ENCODE results near the gene GPATCH1. TPM values are rescaled to one million over a fixed set of nuclear protein-coding genes. Genes with fewer than 3 reads are reported as not detected.

GPATCH1 gene
- total and polyA plus RNA-seq, 2 of the 13 experiments (the other 11 are each of a cell fraction or from before 2014, with no cell fraction given): 6.8 to 6.9 TPM

DNA sequence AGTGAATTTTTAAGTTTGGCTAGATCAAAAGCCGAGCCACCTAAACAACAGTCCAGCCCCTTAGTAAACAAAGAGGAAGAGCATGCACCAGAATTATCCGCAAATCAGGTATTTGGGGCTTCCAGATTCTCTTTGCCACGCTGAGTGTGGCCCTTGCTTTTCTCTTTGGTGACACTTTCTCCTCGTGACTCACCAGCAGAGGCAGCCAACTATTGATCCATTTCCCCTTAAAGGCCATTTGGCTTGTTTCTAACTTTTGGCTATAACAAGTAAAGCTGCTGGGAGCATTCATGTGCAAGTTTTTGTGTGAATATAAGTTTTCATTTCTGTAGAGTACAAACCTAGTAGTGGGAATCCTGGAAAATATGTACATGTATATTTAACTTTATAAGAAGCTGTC is 33.3 kb downstream of the GPATCH1 start:
- DNase-seq (ENCODE audit: low spot score) (no peak), FAIRE-seq (no peak), ATAC-seq (no peak)
- no peak overlapping the region for H3K4me2 ChIP-seq (ENCODE audit: low read depth, low read length)
- CTCF ChIA-PET (ENCODE audit: low intra/inter-chr PET ratio, low total read pairs): interaction anchor here (1.1 kb wide), 1 partner anchor 137 kb away, joined by 3 read pairs; no protein-coding TSS in a partner anchor
- H3K4me3 ChIP-seq (replicated peaks in 1 of 3; ENCODE audit: insufficient read depth in 1 of 3, low read depth in 2 of 3, low read length in 3 of 3): no peak overlapping the region
- H3K4me1 ChIP-seq (ENCODE audit: insufficient read depth, low read length): no peaks in the 10 kb centered on the region
- POLR2A ChIA-PET: no interaction called here
- peaks cover 21 to 59% of the 10 kb centered on the region in 2 experiments for H3K36me3 ChIP-seq (replicated peaks in 1 of 2; ENCODE audit: control insufficient read depth in 1 of 2, insufficient read depth in 2 of 2, low read length in 2 of 2)
- intact Hi-C loops (cut with micrococcal nuclease; ENCODE audit: unreplicated experiment) (no loop called here), in situ Hi-C loops (cut with HindIII; ENCODE audit: extremely low pct_ligation_motif_present, low pct_unique_long_range_greater_than_20kb) (no loop called here)
- no peaks in the 10 kb centered on the region for H3K79me2 ChIP-seq (ENCODE audit: insufficient read depth, low read length)
- H4K20me1 ChIP-seq (ENCODE audit: insufficient read depth, low read length): no peaks in the 10 kb centered on the region
- no peak overlapping the region for H3K9ac ChIP-seq (ENCODE audit: insufficient read depth, low read depth, low read length)
- no TSS peak for BruUV-seq (replicated peaks)
- TF ChIP-seq THYN1 (CRISPR knock-in tag; IDR thresholded peaks at IDR 0.05; ENCODE audit: borderline replicate concordance, low read depth) (no peak), MLLT10 (CRISPR knock-in tag; IDR thresholded peaks at IDR 0.05) (no peak), SMAD1 (CRISPR knock-in tag; IDR thresholded peaks at IDR 0.05; ENCODE audit: borderline replicate concordance, low read depth) (no peak)
- TF ChIP-seq, protein P1, sequence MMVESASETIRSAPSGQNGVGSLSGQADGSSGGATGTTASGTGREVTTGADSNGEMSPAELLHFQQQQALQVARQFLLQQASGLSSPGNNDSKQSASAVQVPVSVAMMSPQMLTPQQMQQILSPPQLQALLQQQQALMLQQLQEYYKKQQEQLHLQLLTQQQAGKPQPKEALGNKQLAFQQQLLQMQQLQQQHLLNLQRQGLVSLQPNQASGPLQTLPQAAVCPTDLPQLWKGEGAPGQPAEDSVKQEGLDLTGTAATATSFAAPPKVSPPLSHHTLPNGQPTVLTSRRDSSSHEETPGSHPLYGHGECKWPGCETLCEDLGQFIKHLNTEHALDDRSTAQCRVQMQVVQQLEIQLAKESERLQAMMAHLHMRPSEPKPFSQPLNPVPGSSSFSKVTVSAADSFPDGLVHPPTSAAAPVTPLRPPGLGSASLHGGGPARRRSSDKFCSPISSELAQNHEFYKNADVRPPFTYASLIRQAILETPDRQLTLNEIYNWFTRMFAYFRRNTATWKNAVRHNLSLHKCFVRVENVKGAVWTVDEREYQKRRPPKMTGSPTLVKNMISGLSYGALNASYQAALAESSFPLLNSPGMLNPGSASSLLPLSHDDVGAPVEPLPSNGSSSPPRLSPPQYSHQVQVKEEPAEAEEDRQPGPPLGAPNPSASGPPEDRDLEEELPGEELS (CRISPR knock-in tag; IDR thresholded peaks at IDR 0.05): no peak
- TF ChIP-seq, protein P2, sequence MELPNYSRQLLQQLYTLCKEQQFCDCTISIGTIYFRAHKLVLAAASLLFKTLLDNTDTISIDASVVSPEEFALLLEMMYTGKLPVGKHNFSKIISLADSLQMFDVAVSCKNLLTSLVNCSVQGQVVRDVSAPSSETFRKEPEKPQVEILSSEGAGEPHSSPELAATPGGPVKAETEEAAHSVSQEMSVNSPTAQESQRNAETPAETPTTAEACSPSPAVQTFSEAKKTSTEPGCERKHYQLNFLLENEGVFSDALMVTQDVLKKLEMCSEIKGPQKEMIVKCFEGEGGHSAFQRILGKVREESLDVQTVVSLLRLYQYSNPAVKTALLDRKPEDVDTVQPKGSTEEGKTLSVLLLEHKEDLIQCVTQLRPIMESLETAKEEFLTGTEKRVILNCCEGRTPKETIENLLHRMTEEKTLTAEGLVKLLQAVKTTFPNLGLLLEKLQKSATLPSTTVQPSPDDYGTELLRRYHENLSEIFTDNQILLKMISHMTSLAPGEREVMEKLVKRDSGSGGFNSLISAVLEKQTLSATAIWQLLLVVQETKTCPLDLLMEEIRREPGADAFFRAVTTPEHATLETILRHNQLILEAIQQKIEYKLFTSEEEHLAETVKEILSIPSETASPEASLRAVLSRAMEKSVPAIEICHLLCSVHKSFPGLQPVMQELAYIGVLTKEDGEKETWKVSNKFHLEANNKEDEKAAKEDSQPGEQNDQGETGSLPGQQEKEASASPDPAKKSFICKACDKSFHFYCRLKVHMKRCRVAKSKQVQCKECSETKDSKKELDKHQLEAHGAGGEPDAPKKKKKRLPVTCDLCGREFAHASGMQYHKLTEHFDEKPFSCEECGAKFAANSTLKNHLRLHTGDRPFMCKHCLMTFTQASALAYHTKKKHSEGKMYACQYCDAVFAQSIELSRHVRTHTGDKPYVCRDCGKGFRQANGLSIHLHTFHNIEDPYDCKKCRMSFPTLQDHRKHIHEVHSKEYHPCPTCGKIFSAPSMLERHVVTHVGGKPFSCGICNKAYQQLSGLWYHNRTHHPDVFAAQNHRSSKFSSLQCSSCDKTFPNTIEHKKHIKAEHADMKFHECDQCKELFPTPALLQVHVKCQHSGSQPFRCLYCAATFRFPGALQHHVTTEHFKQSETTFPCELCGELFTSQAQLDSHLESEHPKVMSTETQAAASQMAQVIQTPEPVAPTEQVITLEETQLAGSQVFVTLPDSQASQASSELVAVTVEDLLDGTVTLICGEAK (IDR thresholded peaks at IDR 0.05): no peak
- TF ChIP-seq, protein P2 (CRISPR knock-in tag; IDR thresholded peaks at IDR 0.05): no peak
- H3K27me3 ChIP-seq (ENCODE audit: control insufficient read depth in 1 of 2, insufficient read depth in 2 of 2, low read length in 2 of 2): no peaks in the 10 kb centered on the region
- H3K9me3 ChIP-seq (ENCODE audit: low read length): no peaks in the 10 kb centered on the region
- no peak overlapping the region for H3K27ac ChIP-seq (ENCODE audit: extremely low read length, insufficient read depth, low read length)
- no peak overlapping the region for H2AFZ ChIP-seq (ENCODE audit: low read length)
- 91% methylated on average over 4 of the region's 4 CpGs for WGBS (ENCODE audit: low lambda C conversion rate)
